ENCODE results near the gene CDK13. TPM values are rescaled to one million over a fixed set of nuclear protein-coding genes. Genes with fewer than 3 reads are reported as not detected.

Gene CDK13
- total and polyA plus RNA-seq, 9 of the 15 experiments (the other 6 are each of a cell fraction or from before 2014, with no cell fraction given) = 9.8 to 46.1 (median 32.4) TPM

DNA sequence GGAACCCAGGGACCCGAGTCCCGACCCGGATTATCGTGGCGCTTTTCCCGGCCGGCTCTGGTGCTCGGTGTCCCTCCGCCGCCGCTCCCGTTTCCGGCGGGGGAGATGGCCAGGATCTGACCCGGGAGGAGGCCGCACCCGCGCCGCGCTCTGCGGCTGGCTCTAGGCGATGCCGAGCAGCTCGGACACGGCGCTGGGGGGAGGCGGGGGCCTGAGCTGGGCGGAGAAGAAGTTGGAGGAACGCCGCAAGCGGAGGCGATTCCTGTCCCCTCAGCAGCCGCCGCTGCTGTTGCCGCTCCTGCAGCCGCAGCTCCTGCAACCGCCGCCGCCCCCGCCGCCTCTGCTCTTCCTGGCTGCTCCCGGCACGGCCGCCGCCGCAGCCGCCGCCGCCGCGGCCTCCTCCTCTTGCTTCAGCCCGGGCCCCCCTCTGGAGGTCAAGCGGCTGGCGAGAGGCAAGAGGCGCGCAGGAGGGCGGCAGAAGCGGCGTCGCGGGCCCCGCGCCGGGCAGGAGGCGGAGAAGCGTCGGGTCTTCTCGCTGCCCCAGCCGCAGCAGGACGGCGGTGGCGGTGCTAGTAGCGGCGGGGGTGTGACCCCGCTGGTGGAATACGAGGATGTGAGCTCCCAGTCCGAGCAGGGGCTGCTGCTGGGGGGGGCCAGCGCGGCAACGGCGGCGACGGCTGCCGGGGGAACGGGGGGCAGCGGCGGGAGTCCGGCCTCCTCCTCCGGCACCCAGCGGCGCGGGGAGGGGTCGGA lies 593 bp downstream of the CDK13 start (continued):
- TF ChIP-seq AFF1 (IDR thresholded peaks at IDR 0.05; ENCODE audit: low read depth in 1 of 2, partially characterized antibody in 2 of 2) (no peak), GABPB1 (CRISPR knock-in tag; IDR thresholded peaks at IDR 0.05) (peak; percentile 67), TEAD1 (CRISPR knock-in tag; IDR thresholded peaks at IDR 0.05) (no peak), ELF1 (tag; IDR thresholded peaks at IDR 0.05) (0 out of 2 replicates have a peak, but pooled peaks have one; percentile 7), MBD2 (IDR thresholded peaks at IDR 0.05; ENCODE audit: borderline replicate concordance, low read depth) (no peak), ZNF280B (CRISPR knock-in tag; IDR thresholded peaks at IDR 0.05) (no peak), NUFIP1 (IDR thresholded peaks at IDR 0.05; ENCODE audit: partially characterized antibody) (no peak), ARID4B (CRISPR knock-in tag; IDR thresholded peaks at IDR 0.05) (0 out of 2 replicates have a peak, but pooled peaks have one; percentile 33), ZNF507 (tag; conservative IDR thresholded peaks at IDR 0.05) (no peak), SAP30 (IDR thresholded peaks at IDR 0.05; ENCODE audit: borderline replicate concordance, insufficient read depth, low read depth, low read length, poor library complexity, severe bottlenecking) (no peak), ZC3H4 (CRISPR knock-in tag; IDR thresholded peaks at IDR 0.05; ENCODE audit: borderline replicate concordance) (0 out of 2 replicates have a peak, but pooled peaks have one; percentile 24), TAF1 (IDR thresholded peaks at IDR 0.05; ENCODE audit: control insufficient read depth, extremely low read depth, insufficient read depth, low read length, severe bottlenecking) (peak; percentile 10)
- TF ChIP-seq, protein P1, sequence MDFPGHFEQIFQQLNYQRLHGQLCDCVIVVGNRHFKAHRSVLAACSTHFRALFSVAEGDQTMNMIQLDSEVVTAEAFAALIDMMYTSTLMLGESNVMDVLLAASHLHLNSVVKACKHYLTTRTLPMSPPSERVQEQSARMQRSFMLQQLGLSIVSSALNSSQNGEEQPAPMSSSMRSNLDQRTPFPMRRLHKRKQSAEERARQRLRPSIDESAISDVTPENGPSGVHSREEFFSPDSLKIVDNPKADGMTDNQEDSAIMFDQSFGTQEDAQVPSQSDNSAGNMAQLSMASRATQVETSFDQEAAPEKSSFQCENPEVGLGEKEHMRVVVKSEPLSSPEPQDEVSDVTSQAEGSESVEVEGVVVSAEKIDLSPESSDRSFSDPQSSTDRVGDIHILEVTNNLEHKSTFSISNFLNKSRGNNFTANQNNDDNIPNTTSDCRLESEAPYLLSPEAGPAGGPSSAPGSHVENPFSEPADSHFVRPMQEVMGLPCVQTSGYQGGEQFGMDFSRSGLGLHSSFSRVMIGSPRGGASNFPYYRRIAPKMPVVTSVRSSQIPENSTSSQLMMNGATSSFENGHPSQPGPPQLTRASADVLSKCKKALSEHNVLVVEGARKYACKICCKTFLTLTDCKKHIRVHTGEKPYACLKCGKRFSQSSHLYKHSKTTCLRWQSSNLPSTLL (IDR thresholded peaks at IDR 0.05) = no peak
